ENCODE results near the gene DNAJC21.

Gene DNAJC21

DNA sequence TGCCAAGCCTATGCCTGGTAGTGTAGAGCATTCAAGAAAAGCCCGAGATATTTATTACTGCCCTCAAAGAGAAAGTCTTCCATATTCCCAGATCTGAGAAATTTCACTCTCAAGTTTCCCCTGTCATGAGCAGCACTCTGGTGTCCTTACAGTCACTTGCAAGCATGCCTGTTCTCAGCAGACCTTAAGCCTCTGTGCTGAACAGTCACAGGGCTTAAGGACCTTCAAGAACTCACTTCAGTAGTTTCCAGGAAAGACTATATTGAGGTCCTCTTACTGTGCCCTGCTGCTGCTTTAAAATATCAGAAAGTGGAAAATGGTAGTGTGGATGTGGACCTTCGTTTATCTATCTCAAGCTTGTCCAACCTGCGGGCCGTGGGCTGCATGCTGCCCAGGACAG lies 53.5 kb downstream of the DNAJC21 start:
- no peak for DNase-seq (ENCODE audit: low read depth)

DNA sequence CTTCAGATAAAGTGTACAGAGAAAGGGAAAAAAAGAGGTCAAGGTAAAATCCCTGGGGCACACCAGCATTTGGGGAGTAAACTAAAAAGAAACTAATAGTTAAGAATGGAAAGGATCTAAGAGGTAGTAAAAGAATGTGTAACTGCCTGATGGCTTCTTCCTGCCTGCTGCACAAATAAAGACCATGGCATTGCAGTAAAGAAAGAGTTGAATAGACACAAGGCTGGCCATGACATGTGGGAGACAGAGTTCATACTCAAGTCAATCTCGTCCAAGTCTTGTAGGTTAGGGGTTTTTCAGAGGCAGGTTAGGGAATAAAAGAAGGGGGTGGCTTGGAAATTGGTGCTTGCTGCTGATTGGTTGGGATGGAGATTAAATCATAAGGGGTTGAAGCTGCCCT lies 57.6 kb downstream of the DNAJC21 start:
- no peak for DNase-seq (ENCODE audit: low read depth)

DNA sequence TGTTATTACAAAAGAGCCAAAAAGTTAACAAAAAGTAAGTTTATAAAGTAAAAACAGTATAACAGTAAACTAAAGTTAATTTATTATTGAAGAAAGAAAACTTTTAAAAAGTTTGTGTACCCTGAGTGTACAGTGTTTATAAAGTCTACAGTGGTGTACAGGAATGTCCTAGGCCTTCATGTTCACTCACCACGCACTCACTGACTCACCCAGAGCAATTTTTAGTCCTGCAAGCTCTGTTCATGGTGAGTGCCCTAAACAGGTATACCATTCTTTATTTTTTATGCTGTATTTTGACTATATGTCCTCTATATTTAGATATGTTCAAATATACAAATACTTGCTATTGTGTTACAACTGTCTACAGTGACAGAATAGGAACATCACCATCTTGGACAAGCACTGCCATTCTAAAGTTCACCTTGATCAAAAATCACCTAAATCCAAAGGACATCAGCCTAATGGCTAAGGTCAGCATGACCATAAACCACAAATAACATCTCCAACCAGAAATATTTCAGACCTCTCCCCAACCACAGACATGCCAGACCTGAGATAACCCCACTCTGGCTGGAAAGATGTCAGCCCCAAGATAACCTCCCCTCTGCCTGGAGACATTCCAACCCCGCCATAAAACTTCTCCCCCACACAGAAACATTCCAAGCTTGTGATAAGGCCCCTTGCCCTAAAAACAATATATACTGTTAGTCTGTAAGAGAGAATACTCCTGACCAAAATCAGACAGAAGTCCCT lies 62.3 kb downstream of the DNAJC21 start:
- no peak for DNase-seq (ENCODE audit: low read depth)

DNA sequence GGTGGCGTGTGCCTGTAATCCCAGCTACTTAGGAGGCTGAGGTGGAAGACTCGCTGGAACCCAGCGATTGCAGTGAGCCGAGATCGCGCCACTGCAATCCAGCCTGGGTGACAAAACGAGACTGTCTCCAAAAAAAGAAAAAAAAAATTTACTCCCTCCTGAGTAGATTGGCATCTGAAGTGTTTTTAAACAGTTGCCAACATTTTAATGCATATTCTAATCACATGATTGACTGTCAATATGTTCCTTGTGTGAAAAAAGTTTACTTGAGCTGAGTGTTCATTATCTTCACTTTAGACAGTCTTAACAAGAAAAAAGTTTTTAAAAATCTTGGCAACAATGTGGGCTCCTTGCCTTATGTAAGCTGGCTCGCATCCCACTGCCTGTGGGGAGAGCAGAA lies 64.6 kb downstream of the DNAJC21 start:
- DNase-seq (ENCODE audit: low read depth) = no peak

DNA sequence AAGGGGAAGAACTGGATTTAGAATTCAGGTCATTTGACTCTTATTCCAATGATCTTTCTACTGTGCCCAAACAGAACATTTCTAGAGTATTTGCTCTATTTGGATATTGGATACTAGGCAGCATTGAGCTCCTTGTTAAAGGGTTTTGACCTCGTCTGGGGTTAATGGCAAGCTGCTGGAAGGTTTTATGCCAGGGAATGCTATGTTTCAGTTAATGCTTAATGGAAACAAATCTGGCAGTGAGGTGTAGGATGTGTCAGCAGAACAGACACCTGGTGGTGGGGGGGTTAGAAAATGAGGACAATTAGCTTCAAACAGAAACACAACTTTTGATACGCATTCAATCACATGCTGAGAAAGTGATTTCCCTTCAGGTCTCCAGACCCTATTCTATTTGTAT lies 66.9 kb downstream of the DNAJC21 start:
- no peak for DNase-seq (ENCODE audit: low read depth)

DNA sequence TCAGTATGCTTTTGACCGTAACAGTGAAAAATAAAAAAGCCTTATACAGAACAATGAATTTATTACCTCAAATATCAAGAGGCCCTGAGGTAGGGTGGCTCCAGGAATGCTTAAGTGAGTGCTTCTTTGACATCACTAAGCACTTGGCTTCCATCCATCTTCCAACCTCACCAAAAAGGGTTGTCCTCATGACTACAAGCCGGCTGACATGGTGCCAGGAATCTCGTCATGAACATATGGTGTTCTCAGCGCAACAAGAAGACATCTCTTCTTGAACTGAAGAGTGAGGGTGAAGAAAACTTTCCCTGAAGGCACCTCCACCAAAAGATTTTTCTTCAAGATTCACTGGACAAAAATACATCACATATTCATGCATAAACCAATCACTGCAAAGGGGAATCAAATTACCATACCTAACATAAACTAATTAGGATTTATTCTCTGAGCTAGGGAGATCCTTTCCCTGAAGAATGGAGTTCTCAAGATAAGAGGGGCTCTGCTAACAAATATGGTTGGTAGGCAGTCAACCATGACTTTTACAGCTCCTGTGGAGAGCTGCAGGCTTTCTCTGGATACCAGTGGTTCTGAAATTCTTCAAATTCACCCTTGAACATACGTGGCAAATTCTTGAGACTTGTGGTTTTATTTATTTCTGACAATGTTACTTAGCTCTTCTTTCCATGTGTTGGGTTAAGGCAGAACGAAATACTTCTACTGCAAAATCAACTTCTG lies 68.9 kb downstream of the DNAJC21 start:
- no peak for DNase-seq (ENCODE audit: low read depth)

DNA sequence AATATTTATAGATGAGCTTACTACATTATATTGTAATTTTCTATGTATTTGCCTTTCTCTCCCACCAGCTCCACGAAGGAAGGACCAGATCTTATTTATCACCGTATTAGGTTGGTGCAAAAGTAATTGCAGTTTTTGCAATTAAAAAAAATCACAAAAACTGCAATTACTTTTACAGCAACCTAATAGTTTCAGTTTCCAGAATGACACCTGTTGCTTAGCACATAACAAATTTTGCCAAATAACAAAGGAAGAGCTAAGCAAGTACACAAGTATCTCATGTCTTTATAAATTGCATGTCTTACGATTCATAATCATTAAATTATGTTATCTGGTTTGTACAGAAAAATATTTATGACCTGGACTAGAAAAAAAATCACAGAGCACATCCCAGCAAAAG lies 72.5 kb downstream of the DNAJC21 start:
- no peak for DNase-seq (ENCODE audit: low read depth)

DNA sequence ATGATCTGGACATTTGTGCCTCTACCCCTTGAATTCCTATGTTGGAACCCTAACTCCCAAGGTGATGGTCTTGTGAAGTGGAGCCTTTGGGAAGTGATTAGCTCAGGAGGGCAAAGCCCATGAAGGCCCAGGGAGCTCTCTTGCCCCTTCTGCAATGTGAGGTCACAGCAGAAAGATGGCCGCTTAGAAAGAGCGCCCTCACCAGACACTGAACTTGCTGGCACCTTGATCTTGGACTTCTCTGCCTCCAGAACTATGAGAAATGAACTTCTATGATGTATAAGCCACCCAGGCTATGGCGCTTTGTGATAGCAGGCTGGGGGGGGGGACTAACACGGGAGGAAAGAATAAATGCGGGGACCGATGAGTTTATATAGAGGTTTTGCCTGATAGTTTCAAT lies 73.1 kb downstream of the DNAJC21 start:
- DNase-seq (ENCODE audit: low read depth) = no peak

DNA sequence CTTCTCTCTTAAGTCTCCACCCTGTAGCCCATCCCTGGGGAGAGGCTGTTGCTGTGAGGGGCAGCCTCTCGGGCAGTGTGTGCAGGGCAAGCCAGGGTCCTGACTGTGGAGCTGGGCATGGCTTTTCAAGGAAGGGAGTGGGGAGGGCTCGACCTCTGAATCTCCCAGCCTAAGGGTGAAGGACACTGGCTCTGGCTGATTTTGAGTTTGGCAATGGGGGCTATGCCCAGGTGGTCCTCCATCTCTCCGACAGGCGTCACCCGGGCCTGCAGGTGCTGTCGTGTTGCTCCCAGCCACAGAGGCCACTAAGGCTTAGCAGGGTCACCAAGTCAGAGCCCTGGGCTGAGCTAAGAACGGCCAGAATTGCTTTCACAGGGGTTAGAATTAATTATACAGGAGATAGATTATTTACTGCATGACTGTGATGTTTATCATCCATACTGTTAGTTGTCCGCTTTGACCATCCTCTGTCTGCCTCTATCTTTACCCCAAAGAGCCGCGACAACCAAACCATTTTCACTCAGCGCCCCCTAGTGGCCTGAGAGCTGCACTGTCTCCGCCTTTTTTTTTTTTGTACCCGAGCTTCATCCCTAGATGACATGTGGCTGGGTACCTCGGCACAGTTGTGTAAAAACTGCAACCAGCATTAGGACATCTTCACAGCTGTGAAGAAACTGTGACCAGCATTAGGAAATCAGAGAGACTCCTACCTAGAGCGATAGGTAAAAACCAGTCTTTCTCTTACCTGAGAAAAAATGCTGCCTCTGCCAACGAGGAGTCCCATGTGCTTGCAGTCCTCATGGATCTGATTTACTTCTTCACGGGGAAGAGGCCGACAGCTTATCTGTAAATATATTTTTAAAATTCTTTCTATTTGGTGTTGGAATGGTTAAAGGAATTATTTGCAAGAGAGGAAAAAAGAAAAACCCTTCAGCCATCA lies 73.9 kb downstream of the DNAJC21 start:
- DNase-seq (ENCODE audit: low read depth) = peak; percentile 51

DNA sequence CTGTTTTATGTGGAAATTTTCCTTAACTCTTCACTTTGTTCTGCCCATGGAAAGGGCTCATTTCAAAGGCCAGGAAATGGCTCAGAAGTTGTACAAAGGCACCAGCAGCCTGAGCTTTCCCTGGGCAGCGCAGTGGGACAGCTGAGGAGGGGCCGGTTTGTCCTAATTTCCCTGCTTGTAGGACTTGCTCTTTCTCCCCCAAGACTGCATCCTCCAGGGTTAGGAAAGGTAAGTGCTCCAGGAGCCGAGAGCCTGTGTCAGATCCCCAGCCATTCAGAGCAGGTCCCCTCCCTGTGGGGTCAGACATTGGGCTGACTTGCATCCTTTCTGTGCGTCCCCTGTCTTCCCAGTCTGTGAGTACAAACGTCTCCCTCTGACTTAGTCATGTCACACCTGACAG lies 74.8 kb downstream of the DNAJC21 start:
- DNase-seq (ENCODE audit: low read depth) = no peak

DNA sequence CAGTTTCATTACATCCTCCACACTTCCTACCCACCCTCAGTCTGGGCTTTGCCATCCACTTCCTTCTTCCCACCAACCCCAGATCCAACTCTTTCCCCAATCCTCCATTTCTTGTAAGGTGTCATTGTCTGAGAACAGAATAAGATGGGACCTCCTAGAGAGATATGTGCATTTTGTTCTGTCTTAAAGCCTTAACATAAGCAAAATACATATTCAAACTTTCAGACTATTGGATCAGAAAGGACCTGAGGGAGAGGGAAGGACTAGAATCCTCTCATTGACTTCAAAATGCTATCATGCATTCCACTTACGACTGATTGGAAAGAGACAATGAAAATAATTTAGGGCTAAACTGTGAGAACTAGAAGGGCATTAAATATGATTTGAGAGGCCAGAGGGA lies 75.4 kb downstream of the DNAJC21 start:
- no peak for DNase-seq (ENCODE audit: low read depth)
